ENCODE results near the gene STX5.
"Not testable (repeated sequence)": the region's sequence is repeated elsewhere in the genome, so short reads cannot be mapped to it uniquely, and the experiment has no call there.

DNA sequence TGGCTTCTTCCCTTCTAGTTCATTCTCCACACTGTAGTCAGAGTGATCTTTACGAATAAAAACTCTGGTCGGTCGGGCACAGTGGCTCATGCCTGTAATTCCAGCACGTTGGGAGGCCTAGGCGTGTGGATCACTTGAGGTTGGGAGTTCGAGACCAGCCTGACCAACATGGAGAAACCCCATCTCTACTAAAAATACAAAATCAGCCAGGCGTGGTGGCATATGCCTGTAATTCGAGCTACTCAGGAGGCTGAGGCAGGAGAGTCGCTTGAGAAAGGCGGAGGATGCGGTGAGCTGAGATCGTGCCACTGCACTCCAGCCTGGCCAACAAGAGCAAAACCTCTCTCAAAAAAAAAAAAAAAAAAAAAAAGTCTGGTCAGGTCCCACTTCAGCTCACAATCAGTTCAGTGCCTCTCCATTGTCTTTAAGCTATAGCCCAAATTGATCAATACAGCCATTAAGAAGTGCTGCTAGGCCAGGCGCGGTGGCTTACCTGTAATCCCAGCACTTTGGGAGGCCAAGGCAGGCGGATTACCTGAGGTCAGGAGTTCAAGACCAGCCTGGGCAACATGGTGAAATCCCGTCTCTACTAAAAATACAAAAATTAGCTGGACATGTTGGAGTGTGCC is 29.8 kb upstream of the STX5 start:
- TF ChIP-seq, protein P1, sequence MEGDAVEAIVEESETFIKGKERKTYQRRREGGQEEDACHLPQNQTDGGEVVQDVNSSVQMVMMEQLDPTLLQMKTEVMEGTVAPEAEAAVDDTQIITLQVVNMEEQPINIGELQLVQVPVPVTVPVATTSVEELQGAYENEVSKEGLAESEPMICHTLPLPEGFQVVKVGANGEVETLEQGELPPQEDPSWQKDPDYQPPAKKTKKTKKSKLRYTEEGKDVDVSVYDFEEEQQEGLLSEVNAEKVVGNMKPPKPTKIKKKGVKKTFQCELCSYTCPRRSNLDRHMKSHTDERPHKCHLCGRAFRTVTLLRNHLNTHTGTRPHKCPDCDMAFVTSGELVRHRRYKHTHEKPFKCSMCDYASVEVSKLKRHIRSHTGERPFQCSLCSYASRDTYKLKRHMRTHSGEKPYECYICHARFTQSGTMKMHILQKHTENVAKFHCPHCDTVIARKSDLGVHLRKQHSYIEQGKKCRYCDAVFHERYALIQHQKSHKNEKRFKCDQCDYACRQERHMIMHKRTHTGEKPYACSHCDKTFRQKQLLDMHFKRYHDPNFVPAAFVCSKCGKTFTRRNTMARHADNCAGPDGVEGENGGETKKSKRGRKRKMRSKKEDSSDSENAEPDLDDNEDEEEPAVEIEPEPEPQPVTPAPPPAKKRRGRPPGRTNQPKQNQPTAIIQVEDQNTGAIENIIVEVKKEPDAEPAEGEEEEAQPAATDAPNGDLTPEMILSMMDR (IDR thresholded peaks at IDR 0.05): not testable (repeated sequence)
- not testable (repeated sequence) for TF ChIP-seq POLR2A (IDR thresholded peaks at IDR 0.05)
